Lower leg skin (tissue), 4 donors: ENCODE results near the gene TMEM181. TPM values are rescaled to one million over a fixed set of nuclear protein-coding genes. Genes with fewer than 3 reads are reported as not detected.
A peak's percentile ranks its signal among the peaks of the same experiment; 100 is the strongest.

ENCODE experiments used
- DNase-seq, 2 donors: peaks; one replicate each; pipeline ENCODE4 v3.0.0-alpha.2; 2019; ENCODE audit warnings: low spot score in 2 of 2
- H3K4me3 ChIP-seq: fragments of 200-600 bp; sonication (generic); 2 replicates; pipeline ENCODE4 v1.5.1; 2017; ENCODE audit warnings: mild to moderate bottlenecking, low read depth; ENCODE audit not compliant: poor library complexity, severe bottlenecking
- CTCF ChIP-seq, 3 donors: fragments of 450-650 bp; IDR thresholded peaks; one replicate each; pipeline ENCODE4 v1.5.1; 2016; ENCODE audit warnings: antibody characterized with exemption in 3 of 3, mild to moderate bottlenecking in 3 of 3, moderate library complexity in 2 of 3
- POLR2A ChIP-seq, 2 donors: fragments of 450-650 bp; IDR thresholded peaks; one replicate each; pipeline ENCODE4 v1.6.1; 2016 to 2017; ENCODE audit warnings: antibody characterized with exemption in 2 of 2, mild to moderate bottlenecking in 1 of 2, moderate library complexity in 1 of 2
- WGBS, 2 donors: methylation state at CpG; one replicate each; pipeline ENCODE4 v1.1.5; 2018; 5-methylcytosine and 5-hydroxymethylcytosine counted together
- intact Hi-C: fragments of 100-400 bp; cut with DNase I; formaldehyde crosslinking; loops from one replicate; pipeline ENCODE4 v1.15.0; 2023; ENCODE audit warnings: low total_unique reads
- total RNA-seq, 4 donors: library from RNA; depleted of rRNA; stranded (reverse); fragments of >200 nt; gene quantifications; one replicate each; pipeline ENCODE4 v1.1.0, GENCODE V29; 2016

The TMEM181 gene
- total RNA-seq, 4 donors from 2014 or later, result 12.8 to 20.8 (median 17.2) TPM

DNA sequence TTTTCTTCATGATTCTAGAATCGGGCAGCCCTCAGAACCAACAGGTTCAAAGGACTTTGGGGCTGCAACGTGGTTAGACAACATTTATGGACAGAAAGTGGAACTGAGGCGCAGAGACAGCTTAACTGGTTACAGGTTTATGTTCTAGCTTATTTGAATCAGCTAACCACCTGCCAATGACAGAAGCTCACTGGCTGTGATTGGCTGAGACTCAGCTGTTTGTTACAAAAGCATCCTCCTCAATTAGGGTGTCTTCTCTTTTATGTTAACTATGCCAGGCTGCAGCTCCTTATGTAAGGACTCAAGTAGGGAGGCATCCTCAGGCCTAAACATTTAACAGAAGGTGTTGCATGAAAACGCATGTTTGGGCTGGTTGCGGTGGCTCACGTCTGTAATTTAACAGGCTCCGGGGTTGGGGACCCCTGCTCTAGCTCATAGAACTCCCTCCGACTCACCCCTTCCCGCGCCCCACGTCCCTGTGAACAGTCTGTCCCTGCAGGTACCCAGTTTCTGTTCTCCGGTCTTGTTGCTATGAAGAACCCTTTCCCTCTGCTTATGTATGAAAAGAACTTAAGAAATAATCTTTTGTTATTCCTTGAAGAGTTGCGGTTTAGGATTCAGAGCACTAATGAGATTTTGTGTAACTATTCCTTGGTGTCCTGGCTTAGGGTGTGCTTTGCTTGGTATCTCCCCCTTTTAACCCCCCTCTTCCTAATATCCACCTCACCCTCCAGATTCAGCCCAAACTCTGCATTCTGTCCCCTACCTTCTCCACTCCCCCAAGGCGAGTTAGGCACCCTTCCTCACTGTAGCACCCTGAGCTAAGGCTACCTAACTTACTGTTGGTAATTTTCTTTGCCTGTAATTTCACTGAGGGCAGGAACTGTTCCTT, 1.2 kb upstream of the TMEM181 start:
- intact Hi-C loops, result no loop called here
- no peak overlapping the region for H3K4me3 ChIP-seq
- 92 to 93% methylated on average over 14 of the region's 14 CpGs for WGBS, 2 donors
- TF ChIP-seq POLR2A (IDR thresholded peaks at IDR 0.05), result no peak
- TF ChIP-seq CTCF (IDR thresholded peaks at IDR 0.05), result no peak
- DNase-seq, result peak in 1 of 2 donors; percentile 75

DNA sequence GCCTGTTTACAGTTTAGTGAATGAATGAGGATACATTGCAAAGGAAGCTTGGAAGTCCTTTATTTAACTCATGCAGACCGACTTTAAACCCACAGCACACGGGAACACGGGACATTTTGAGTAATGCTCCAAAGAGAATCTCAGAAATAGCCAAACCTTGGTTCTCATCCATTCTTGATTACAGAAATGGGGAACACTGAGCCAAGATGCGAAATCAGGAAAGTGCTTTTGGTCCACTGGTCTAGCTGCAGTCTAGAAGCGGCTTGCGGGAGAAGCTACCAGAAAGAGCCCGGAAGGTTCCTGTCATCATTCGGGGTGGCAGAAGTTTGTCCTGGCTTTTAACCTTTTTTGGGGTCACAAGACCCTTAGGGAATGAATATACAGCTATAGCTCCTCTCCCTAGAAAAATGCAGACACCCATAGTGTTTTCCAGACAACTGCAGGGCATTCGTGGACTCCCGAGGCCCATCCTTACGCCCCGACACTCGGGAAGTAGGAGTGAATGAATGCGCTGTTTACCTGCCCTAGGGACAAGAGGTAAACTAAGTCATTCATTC, 475 bp upstream of the TMEM181 start:
- intact Hi-C loops, result no loop called here
- H3K4me3 ChIP-seq, result peak overlapping the region; percentile 89
- DNase-seq, result no peak
- WGBS, 2 donors, result 40 to 46% methylated on average over 14 of the region's 14 CpGs
- no peak for TF ChIP-seq CTCF (IDR thresholded peaks at IDR 0.05)
- TF ChIP-seq POLR2A (IDR thresholded peaks at IDR 0.05), result no peak

GRCh38 chr6:158560836-158561320, 987 bp downstream of the TMEM181 start:
- TF ChIP-seq POLR2A (IDR thresholded peaks at IDR 0.05) (no peak), CTCF (IDR thresholded peaks at IDR 0.05) (no peak)
- intact Hi-C loops, result no loop called here
- peak overlapping the region; percentile 89 for H3K4me3 ChIP-seq
- WGBS, 2 donors, result 3 to 4% methylated on average over 19 of the region's 19 CpGs
- DNase-seq, result peak in 1 of 2 donors; percentile 87

- intact Hi-C loops, result no loop called here
- H3K4me3 ChIP-seq, result no peak overlapping the region
- 73% methylated on average over 14 of the region's 14 CpGs for WGBS, 2 donors
- DNase-seq, result peak in 1 of 2 donors; percentile 73
- TF ChIP-seq CTCF (IDR thresholded peaks at IDR 0.05), result no peak
- TF ChIP-seq POLR2A (IDR thresholded peaks at IDR 0.05), result no peak
These were observed 1.5 kb downstream of the TMEM181 start for GRCh38 chr6:158561321-158561884.

- DNase-seq, result peak in 1 of 2 donors; percentile 58
- WGBS, 2 donors, result 73 to 87% methylated on average over 8 of the region's 8 CpGs
- intact Hi-C loops, result no loop called here
- TF ChIP-seq CTCF (IDR thresholded peaks at IDR 0.05) (no peak), POLR2A (IDR thresholded peaks at IDR 0.05) (no peak)
- H3K4me3 ChIP-seq, result no peak overlapping the region
These were observed 2.0 kb downstream of the TMEM181 start for GRCh38 chr6:158561938-158562337.
